DND-41 (cell line): ENCODE results near the gene NGLY1.

Source experiments
- EZH2 ChIP-seq: IDR thresholded peaks from 3 replicates; pipeline ENCODE4 v1.6.1; 2012; ENCODE audit warnings: borderline replicate concordance, low read depth, mild to moderate bottlenecking, moderate library complexity, low read length, inconsistent platforms; ENCODE audit not compliant: severe bottlenecking
- TF ChIP-seq, protein P1 (sequence below): IDR thresholded peaks from 2 replicates; pipeline ENCODE4 v1.5.1; 2012; ENCODE audit warnings: borderline replicate concordance, low read length, moderate library complexity, mild to moderate bottlenecking; ENCODE audit not compliant: poor library complexity, severe bottlenecking; ENCODE audit errors: extremely low read depth

DNA sequence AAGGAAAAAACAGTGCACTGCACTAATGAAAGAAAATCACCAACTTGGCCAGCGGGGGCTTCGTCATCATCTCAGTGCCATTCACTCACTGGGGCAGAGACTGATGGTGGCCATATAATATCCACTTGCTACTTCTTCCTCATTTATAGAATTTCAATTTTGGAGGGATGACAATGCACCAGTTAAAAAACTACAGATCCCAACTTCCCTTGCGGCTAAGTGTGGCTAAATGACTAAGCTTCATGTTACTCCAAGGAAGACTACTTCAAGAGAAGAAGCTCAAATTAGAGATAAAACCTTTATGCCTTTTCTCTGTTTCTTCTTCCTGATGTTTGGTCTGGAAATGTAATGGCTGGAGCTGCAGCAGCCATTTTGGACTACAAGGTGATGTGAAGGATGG, 38.8 kb downstream of the NGLY1 start:
- TF ChIP-seq, protein P1, sequence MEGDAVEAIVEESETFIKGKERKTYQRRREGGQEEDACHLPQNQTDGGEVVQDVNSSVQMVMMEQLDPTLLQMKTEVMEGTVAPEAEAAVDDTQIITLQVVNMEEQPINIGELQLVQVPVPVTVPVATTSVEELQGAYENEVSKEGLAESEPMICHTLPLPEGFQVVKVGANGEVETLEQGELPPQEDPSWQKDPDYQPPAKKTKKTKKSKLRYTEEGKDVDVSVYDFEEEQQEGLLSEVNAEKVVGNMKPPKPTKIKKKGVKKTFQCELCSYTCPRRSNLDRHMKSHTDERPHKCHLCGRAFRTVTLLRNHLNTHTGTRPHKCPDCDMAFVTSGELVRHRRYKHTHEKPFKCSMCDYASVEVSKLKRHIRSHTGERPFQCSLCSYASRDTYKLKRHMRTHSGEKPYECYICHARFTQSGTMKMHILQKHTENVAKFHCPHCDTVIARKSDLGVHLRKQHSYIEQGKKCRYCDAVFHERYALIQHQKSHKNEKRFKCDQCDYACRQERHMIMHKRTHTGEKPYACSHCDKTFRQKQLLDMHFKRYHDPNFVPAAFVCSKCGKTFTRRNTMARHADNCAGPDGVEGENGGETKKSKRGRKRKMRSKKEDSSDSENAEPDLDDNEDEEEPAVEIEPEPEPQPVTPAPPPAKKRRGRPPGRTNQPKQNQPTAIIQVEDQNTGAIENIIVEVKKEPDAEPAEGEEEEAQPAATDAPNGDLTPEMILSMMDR: no peak
- no peak for TF ChIP-seq EZH2
